HTR-8/SVneo (cell line): ENCODE data around the gene TUBA1A.
"Not testable (repeated sequence)": the region's sequence is repeated elsewhere in the genome, so short reads cannot be mapped to it uniquely, and the experiment has no call there.

Source experiments
- DNase-seq: peaks from one replicate; pipeline ENCODE4 v3.0.0; 2011; ENCODE audit warnings: low spot score, mixed read lengths; ENCODE audit not compliant: insufficient read length
- FAIRE-seq: peaks from 2 replicates; lab custom pipeline; 2011; peaks lifted over from hg19 to GRCh38; lab: Jason Lieb, UNC

The TUBA1A gene

GRCh38 chr12:49188916-49189367 is at the start of gene TUBA1A:
TSS of gene TUBA1A (minus strand) at chr12:49189080. CDS start at chr12:49188979, 101 bp downstream.
- DNase-seq (peak; percentile 96), FAIRE-seq (no peak)

GRCh38 chr12:49236423-49236822 is 47.5 kb upstream of the TUBA1A start:
- no peak for FAIRE-seq

GRCh38 chr12:49233842-49234526 is 45.1 kb upstream of the TUBA1A start:
- FAIRE-seq = no peak
- DNase-seq = no peak

More at GRCh38 chr12:49236423-49236822, 47.5 kb upstream of the TUBA1A start:
- no peak for DNase-seq

- FAIRE-seq = no peak
These were observed 44.3 kb upstream of the TUBA1A start for GRCh38 chr12:49232940-49233841.

GRCh38 chr12:49231878-49232655 is 43.2 kb upstream of the TUBA1A start:
- FAIRE-seq (no peak), DNase-seq (no peak)

More at GRCh38 chr12:49232940-49233841, 44.3 kb upstream of the TUBA1A start:
- no peak for DNase-seq

- no peak for DNase-seq
- no peak for FAIRE-seq
These were observed 41.9 kb upstream of the TUBA1A start for GRCh38 chr12:49230805-49231194.

- DNase-seq (no peak), FAIRE-seq (no peak)
These were observed 41.4 kb upstream of the TUBA1A start for GRCh38 chr12:49230176-49230804.

- FAIRE-seq = no peak
These were observed 39.8 kb upstream of the TUBA1A start for GRCh38 chr12:49228653-49229052.

GRCh38 chr12:49227713-49228112 is 38.8 kb upstream of the TUBA1A start:
- FAIRE-seq (no peak), DNase-seq (no peak)

More at GRCh38 chr12:49228653-49229052, 39.8 kb upstream of the TUBA1A start:
- DNase-seq = no peak

GRCh38 chr12:49225576-49226166 is 36.8 kb upstream of the TUBA1A start:
- no peak for DNase-seq
- no peak for FAIRE-seq

- FAIRE-seq (no peak), DNase-seq (no peak)
These were observed 34.9 kb upstream of the TUBA1A start for GRCh38 chr12:49223590-49224369.

- FAIRE-seq (no peak), DNase-seq (no peak)
These were observed 34.2 kb upstream of the TUBA1A start for GRCh38 chr12:49223122-49223521.

- no peak for DNase-seq
- FAIRE-seq = no peak
These were observed 32.1 kb upstream of the TUBA1A start for GRCh38 chr12:49220972-49221371.

GRCh38 chr12:49219417-49220026 is 30.6 kb upstream of the TUBA1A start:
- DNase-seq (no peak), FAIRE-seq (no peak)

GRCh38 chr12:49212572-49212971 is 23.7 kb upstream of the TUBA1A start:
- FAIRE-seq (no peak), DNase-seq (no peak)

- FAIRE-seq, DNase-seq: not testable (repeated sequence)
These were observed 21.8 kb upstream of the TUBA1A start for GRCh38 chr12:49210703-49211102.

- DNase-seq = no peak
- no peak for FAIRE-seq
These were observed 19.8 kb upstream of the TUBA1A start for GRCh38 chr12:49208676-49209075.

- DNase-seq (no peak), FAIRE-seq (no peak)
These were observed 19.3 kb upstream of the TUBA1A start for GRCh38 chr12:49208146-49208545.
